Ovary (tissue), 9 donors: ENCODE data around the gene PITPNM3. TPM values are rescaled to one million over a fixed set of nuclear protein-coding genes. Genes with fewer than 3 reads are reported as not detected.
A peak's percentile ranks its signal among the peaks of the same experiment; 100 is the strongest.

Source experiments
- DNase-seq, 5 donors: peaks; one replicate each; pipeline ENCODE4 v3.0.0-alpha.2; 2019 to 2020
- H3K27ac ChIP-seq, 2 donors: fragments of 200-600 bp; one replicate each; pipeline versions ENCODE4 v1.5.1 to v1.8.0; 2019 to 2022
- H3K27me3 ChIP-seq: fragments of 200-600 bp; one replicate; pipeline ENCODE4 v1.8.0; 2022
- H3K36me3 ChIP-seq: fragments of 200-600 bp; sonication (generic); one replicate; pipeline ENCODE4 v1.5.1; 2019
- H3K4me1 ChIP-seq: one replicate; pipeline ENCODE4 v1.8.1; 2013; ENCODE audit warnings: mild to moderate bottlenecking, moderate library complexity; ENCODE audit not compliant: insufficient read depth
- H3K4me3 ChIP-seq: fragments of 200-600 bp; sonication (generic); one replicate; pipeline ENCODE4 v1.5.1; 2017
- H3K9me3 ChIP-seq, 2 donors: fragments of 200-600 bp in 1 of 2; sonication (generic) in 1 of 2; one replicate each; pipeline versions ENCODE4 v1.5.1 to v1.8.1; 2013 to 2019; ENCODE audit warnings: mild to moderate bottlenecking in 1 of 2, moderate library complexity in 1 of 2
- EP300 ChIP-seq: sonication (generic); formaldehyde crosslinking; IDR thresholded peaks from one replicate; pipeline ENCODE4 v1.6.1; 2017; ENCODE audit warnings: antibody characterized with exemption
- POLR2A ChIP-seq: fragments of 450-650 bp; IDR thresholded peaks from one replicate; pipeline ENCODE4 v1.6.1; 2017; ENCODE audit warnings: antibody characterized with exemption, mild to moderate bottlenecking, moderate library complexity
- WGBS, 3 donors: extraction: QIAGEN DNeasy Blood & Tissue Kit in 1 of 3; methylation state at CpG; one replicate each; pipeline versions ENCODE4 v1.1.5 to v1.1.7; 2013 to 2017; 5-methylcytosine and 5-hydroxymethylcytosine counted together
- intact Hi-C, 4 donors: fragments of 100-400 bp; cut with DNase I; formaldehyde crosslinking; loops; one replicate each; pipeline versions ENCODE4 v1.11.0 to v1.15.1; 2022 to 2023
- polyA plus RNA-seq, 2 donors: library from polyadenylated mRNA; stranded (reverse); fragments of 200-250 nt in 1 of 2; fragments of 350-450 nt in 1 of 2; fragmentation: Illumina TruSeq in 1 of 2; extraction: RNeasy Lipid Tissue Mini Kit (QIAGEN cat#74804) in 1 of 2; gene quantifications; one replicate each; pipeline ENCODE4 v1.2.3, GENCODE V29; 2013 to 2014
- total RNA-seq, 7 donors: library from RNA; depleted of rRNA in 2 of 7; stranded (reverse); fragments of >200 nt in 2 of 7; fragmentation: NEBNext Ultra II Directional in 3 of 7; extraction: Animal tissue kit (Norgen Biotek cat#: 25700) in 3 of 7; gene quantifications; one replicate each; pipeline versions ENCODE4 v1.1.0 to v1.2.4, GENCODE V29; 2016 to 2023
- TF ChIP-seq, protein P1 (sequence below), 3 donors: fragments of 450-650 bp in 2 of 3; fragments of 200-600 bp in 1 of 3; IDR thresholded peaks; one replicate each; pipeline versions ENCODE4 v1.5.1 to v1.8.0; 2016 to 2022; ENCODE audit warnings: antibody characterized with exemption in 3 of 3, mild to moderate bottlenecking in 1 of 3
- donor health status: DM: no; HTN: no; CAD: no; lungs with moderate emphysema.
- donor health status: DM: no; HTN: no; CAD: no.
- donor health status: Bipolar disorder and iron deficiency.
- donor health status: DM: yes; HTN: yes; CAD: no.
- donor health status: DM: no; HTN: no; CAD: no.
- donor health status: DM: yes; HTN: yes; CAD: no.

Gene PITPNM3
- total and polyA plus RNA-seq, 9 donors: 10.0 to 68.7 (median 17.9) TPM

DNA sequence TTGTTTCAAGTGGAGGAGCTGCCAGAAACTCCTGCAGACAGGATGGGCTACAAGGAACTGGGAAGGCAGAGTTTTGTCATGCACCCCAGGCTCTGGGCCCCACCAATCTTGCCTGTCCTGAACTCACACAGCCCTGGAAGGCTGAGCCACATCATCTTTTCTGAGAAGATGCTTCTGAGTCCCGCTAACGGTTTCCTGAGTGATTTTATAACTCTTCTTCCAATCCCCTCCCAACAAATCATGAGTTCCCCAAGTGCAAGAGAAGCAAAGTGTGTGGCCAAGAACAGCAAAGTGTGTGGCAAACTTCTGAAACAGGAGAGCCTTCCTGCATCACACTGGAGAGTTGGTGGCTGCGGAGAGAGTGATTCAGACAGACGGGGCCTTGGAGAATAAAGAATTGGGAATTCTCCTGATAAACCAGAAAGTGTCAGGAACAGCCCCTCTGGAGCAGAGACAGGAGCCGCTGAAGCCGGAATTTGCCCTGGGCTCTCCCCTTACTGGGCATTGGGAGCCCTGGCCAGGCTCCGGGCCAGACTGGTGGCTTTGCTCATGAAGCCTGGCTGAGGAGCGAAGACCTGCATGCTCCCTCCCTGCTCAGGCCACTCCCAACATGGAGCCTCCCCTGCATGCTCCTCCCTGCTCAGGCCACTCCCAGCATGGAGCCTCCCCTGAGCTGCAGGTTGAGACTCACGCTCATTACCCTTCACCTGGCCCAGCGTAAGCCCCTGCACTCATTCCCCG, 47.2 kb downstream of the PITPNM3 start:
- peaks cover 27% of the 10 kb centered on the region for H3K4me1 ChIP-seq
- H3K9me3 ChIP-seq: no peaks in the 10 kb centered on the region
- no peak overlapping the region for H3K27ac ChIP-seq
- peak in 1 of 5 donors; percentile 11 for DNase-seq
- intact Hi-C loops: no loop called here
- WGBS, 3 donors: 79 to 89% (median 89%) methylated on average over 11 of the region's 11 CpGs
- no peaks in the 10 kb centered on the region for H3K36me3 ChIP-seq
- no peak overlapping the region for H3K4me3 ChIP-seq
- H3K27me3 ChIP-seq: no peaks in the 10 kb centered on the region
- TF ChIP-seq, protein P1, sequence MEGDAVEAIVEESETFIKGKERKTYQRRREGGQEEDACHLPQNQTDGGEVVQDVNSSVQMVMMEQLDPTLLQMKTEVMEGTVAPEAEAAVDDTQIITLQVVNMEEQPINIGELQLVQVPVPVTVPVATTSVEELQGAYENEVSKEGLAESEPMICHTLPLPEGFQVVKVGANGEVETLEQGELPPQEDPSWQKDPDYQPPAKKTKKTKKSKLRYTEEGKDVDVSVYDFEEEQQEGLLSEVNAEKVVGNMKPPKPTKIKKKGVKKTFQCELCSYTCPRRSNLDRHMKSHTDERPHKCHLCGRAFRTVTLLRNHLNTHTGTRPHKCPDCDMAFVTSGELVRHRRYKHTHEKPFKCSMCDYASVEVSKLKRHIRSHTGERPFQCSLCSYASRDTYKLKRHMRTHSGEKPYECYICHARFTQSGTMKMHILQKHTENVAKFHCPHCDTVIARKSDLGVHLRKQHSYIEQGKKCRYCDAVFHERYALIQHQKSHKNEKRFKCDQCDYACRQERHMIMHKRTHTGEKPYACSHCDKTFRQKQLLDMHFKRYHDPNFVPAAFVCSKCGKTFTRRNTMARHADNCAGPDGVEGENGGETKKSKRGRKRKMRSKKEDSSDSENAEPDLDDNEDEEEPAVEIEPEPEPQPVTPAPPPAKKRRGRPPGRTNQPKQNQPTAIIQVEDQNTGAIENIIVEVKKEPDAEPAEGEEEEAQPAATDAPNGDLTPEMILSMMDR (IDR thresholded peaks at IDR 0.05): no peak
- TF ChIP-seq POLR2A (no peak), EP300 (no peak)

DNA sequence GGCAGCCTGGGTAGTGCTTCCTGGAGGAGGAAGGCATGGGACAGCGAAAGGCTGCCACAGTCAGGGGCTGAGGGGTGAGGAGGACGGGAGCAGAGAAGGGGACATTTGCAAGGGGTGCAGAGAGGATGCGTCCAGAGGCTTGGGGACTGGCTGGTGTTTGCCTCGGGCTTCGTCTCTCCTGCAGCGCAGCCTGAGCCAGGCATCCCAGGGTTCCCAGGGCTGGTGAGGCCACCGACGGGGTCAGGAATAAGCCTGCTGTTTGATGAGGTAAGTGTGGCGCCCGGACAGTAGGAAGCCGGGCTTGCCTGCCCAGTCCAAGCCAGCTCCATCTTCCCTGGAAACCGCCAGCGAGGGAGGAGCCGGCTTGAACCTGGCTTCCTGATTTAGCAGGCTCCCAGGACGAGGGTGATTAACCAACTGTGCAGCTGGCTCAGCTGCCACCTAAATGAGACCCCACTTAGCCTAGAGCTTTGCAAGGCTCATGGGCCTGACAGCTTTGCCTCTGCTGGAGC, 47.8 kb downstream of the PITPNM3 start:
- no peaks in the 10 kb centered on the region for H3K27me3 ChIP-seq
- intact Hi-C loops: no loop called here
- H3K4me3 ChIP-seq: no peak overlapping the region
- 82 to 91% (median 86%) methylated on average over 13 to 15 of the region's 15 CpGs for WGBS, 3 donors
- TF ChIP-seq, protein P1 (IDR thresholded peaks at IDR 0.05): no peak
- TF ChIP-seq POLR2A (no peak), EP300 (no peak)
- no peaks in the 10 kb centered on the region for H3K36me3 ChIP-seq
- H3K27ac ChIP-seq: no peak overlapping the region
- DNase-seq: peak in 1 of 5 donors; percentile 21
- no peaks in the 10 kb centered on the region for H3K9me3 ChIP-seq
- peaks cover 27% of the 10 kb centered on the region for H3K4me1 ChIP-seq

DNA sequence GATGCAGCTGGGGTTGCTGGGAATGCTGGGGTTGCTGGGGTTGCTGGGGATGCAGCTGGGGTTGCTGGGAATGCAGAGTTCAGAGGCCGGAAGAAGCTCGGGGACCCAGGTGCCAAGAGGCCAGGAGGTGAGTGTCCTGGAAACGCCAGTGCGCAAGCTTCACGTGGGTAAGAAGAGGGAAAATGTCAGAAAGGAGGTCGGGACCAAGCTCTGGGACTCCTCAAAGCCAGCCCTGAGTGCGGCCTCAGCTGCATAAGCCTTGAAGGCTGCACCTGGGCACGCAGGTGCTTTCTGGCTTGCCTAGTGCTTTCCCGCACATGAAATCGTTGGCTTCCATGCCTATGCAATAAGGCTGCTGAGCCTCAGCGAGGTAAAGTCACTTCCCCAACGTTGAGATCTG, 48.3 kb downstream of the PITPNM3 start:
- 83 to 88% (median 84%) methylated on average over 12 of the region's 12 CpGs for WGBS, 3 donors
- DNase-seq: peak in 1 of 5 donors; percentile 29
- Histone ChIP-seq H3K4me3 (no peak overlapping the region), H3K27me3 (no peaks in the 10 kb centered on the region), H3K4me1 (peaks cover 27% of the 10 kb centered on the region), H3K27ac (no peak overlapping the region), H3K9me3 (no peaks in the 10 kb centered on the region), H3K36me3 (no peaks in the 10 kb centered on the region)
- TF ChIP-seq POLR2A (no peak), EP300 (no peak)
- TF ChIP-seq, protein P1 (IDR thresholded peaks at IDR 0.05): no peak
- intact Hi-C loops: no loop called here

DNA sequence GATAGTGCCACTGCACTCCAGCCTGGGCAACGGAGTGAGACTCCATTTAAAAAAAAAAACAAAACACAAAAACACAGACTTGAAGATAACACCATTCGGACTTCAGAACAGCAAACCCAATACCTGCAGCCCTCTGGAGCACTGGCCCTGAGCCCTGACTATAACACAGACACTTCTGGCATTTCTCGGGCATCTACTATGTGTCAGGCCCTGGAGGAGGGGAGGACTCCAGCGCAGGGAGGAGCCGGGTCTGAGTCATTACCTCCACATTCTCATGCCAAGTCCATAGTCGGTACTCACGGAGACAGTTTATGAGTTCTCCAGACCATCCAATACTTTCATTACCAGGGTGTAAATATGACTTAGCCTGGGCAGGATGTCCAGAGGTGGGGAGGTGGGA, 48.8 kb downstream of the PITPNM3 start:
- peak in 4 of 5 donors; percentile 49 to 73 (median 58) for DNase-seq
- intact Hi-C loops: no loop called here
- no peak for TF ChIP-seq EP300
- TF ChIP-seq POLR2A: no peak
- TF ChIP-seq, protein P1 (IDR thresholded peaks at IDR 0.05): no peak

More for the DNA sequence above, 48.8 kb downstream of the PITPNM3 start:
- no peak overlapping the region for H3K27ac ChIP-seq
- H3K9me3 ChIP-seq: no peaks in the 10 kb centered on the region
- H3K27me3 ChIP-seq: no peaks in the 10 kb centered on the region
- H3K4me1 ChIP-seq: peaks cover 27% of the 10 kb centered on the region
- 22 to 25% (median 24%) methylated on average over 7 of the region's 7 CpGs for WGBS, 3 donors
- H3K36me3 ChIP-seq: no peaks in the 10 kb centered on the region
- no peak overlapping the region for H3K4me3 ChIP-seq
